Left lobe of liver (tissue), 2 donors: ENCODE data around the gene YES1. TPM values are rescaled to one million over a fixed set of nuclear protein-coding genes. Genes with fewer than 3 reads are reported as not detected.
A peak's percentile ranks its signal among the peaks of the same experiment; 100 is the strongest.
"Not testable (repeated sequence)": the region's sequence is repeated elsewhere in the genome, so short reads cannot be mapped to it uniquely, and the experiment has no call there.

Experiments
- ATAC-seq: fragments of 200-7000 bp; cut with Tn5 transposase; one replicate; pipeline ENCODE4 v1.9.1; 2020; ENCODE audit warnings: mild to moderate bottlenecking, moderate library complexity
- DNase-seq: peaks from one replicate; pipeline ENCODE4 v3.0.0-alpha.2; 2020; ENCODE audit warnings: low spot score
- total RNA-seq: library from RNA; stranded (reverse); gene quantifications from one replicate; pipeline ENCODE4 v1.2.1, GENCODE V29; 2021
- donor health status: DM: no; HTN: no; CAD: no; lungs with moderate emphysema.
- donor health status: DM: no; HTN: yes; CAD: no.

The YES1 gene
- total RNA-seq, 1 donor from 2014 or later: 31.1 TPM

- ATAC-seq: peak; percentile 53
Observed at GRCh38 chr18:730692-731091, 81.3 kb downstream of the YES1 start.

DNA sequence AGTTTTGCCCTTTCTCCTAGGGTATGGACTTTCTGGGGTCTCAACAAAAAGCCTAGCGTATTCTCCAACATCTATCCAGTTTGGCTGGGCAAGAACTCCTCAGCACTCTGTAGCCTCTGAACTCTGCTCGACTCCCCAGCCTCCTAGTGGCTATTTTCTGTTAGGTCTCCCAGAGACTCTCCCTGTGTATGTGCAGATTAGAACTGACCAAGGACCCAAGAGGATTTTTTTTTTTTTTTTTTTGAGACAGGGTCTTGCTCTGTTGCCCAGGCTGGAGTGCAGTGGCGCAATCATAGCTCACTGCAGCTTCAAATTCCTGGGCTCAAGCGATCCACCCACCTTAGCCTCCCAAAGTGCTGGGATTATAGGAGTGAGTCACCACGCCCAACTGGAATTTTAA is 81.9 kb downstream of the YES1 start:
- ATAC-seq: peak; percentile 62
- not testable (repeated sequence) for DNase-seq

More at GRCh38 chr18:730692-731091, 81.3 kb downstream of the YES1 start:
- DNase-seq: no peak

- no peak for DNase-seq
- no peak for ATAC-seq
Observed at GRCh38 chr18:725646-726045, 86.4 kb downstream of the YES1 start.

- DNase-seq: no peak
- ATAC-seq: no peak
Observed at GRCh38 chr18:723541-724080, 88.4 kb downstream of the YES1 start.

- DNase-seq: no peak
- ATAC-seq: peak; percentile 10
Observed at GRCh38 chr18:717003-717402, 95.0 kb downstream of the YES1 start.

- DNase-seq (no peak), ATAC-seq (no peak)
Observed at GRCh38 chr18:715626-716025, 96.4 kb downstream of the YES1 start.

DNA sequence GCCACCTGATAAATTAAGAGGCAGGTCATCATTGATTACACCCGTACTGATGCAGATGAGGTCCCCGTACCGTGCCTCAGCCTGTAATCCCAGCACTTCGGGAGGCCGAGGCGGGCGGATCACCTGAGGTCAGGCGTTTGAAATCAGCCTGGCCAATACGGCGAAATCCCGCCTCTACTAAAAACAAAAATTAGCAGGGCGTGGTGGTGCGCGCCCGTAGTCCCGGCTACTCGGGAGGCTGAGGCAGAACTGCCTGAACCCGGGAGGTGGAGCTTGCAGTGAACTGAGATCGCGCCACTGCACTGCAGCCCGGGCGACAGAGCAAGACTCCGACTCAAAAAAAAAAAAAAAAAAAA is 98.9 kb downstream of the YES1 start:
- ATAC-seq (no peak), DNase-seq (no peak)

DNA sequence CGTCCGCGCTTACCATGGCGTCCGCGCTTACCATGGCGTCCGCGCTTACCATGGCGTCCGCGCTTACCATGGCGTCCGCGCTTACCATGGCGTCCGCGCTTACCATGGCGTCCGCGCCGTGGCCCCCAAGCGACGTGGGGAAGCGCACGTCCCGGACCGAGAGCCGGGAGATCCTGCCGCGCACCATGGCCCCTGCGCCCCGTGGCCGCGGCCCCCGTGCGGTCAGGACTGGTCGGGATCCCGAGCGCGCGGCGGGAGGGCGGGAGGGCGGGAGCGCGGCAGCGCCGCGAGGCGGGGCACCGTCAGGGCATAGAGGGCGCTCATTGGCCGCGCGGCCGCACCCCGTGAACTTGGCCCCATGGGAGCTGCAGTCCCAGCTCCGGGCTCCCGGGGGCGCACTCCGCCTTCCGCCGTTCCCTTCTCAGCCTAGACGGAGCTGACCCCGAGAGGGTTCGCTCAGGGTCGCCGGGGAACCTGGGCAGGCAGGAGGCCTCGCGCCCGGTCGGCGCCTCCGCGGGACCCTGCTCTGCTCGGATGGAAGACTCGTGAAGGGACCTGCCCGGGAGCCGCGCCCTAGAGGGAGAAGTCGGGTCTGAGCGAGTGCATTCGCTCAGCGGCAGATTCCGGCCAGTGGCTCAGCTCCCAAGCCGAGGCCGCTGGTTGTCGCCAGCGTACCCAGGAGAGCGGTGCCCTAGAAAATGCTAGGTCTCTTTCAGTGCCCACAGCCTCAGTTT is 99.5 kb downstream of the YES1 start, which contains the start of gene ENOSF1:
Gene ENOSF1 (minus strand): TSS at position 230 of the 734 bp plus-strand sequence. CDS start 43 bp downstream, at position 187.
- DNase-seq (peak; percentile 92), ATAC-seq (peak; percentile 93)

DNA sequence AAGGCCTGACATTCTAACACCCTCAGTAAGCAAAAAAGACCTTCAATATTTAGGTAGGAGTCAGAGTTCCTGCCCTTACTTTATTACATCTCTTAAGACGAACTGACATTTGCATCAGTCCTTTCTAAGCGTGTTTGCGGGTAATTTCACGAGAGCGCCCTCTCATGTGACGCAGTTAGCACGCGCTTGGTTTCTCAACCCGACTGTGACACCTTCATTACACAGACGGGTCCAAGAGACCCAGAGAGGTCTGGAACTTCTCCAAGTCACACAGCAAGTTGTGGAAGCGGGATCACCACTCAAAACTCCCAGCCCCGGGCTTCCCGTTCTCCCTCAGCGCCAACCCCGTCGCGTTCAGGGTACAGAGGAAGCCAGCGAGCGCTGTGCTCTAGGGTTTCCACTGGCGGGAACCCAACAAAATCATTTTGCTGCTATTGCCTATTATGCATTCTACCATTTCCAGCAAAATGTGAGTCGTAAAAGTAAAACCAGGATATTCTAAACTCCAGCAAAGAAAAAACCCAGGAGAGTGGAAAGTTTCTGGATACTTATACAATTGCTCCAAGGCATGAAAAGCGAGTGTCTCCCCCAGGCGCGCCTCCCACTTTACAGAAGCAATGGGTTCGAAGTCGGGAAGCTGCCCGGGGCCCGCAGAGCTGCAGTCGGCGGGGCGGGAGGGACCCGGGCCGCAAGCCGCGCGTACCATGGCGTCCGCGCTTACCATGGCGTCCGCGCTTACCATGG is 100.2 kb downstream of the YES1 start:
- ATAC-seq (peak; percentile 64), DNase-seq (peak; percentile 91)

- DNase-seq: no peak
- ATAC-seq: no peak
Observed at GRCh38 chr18:711310-711656, 100.8 kb downstream of the YES1 start.

- no peak for ATAC-seq
- no peak for DNase-seq
Observed at GRCh38 chr18:710418-711300, 101.4 kb downstream of the YES1 start.

DNA sequence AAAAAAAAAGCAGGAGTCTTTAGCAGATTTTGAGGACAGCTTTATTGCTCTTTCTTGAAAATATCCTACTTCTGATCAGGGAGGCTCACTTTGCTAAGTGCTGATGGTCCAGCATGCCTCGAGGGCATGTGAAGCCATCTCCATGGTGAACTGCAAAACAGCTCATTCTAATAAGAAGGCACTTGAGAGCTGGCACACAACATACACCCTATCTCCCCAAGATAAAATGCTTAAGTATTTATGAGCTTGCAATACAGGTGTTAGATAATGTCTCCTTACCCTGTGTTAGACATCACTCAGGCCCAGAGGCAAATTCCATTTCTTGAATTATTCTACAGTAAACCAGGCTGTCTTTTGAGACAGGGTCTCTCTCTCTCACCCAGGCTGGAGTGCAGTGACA is 102.3 kb downstream of the YES1 start:
- DNase-seq: no peak
- ATAC-seq: no peak

GRCh38 chr18:708096-708495 is 103.9 kb downstream of the YES1 start:
- ATAC-seq (no peak), DNase-seq (peak; percentile 26)

DNA sequence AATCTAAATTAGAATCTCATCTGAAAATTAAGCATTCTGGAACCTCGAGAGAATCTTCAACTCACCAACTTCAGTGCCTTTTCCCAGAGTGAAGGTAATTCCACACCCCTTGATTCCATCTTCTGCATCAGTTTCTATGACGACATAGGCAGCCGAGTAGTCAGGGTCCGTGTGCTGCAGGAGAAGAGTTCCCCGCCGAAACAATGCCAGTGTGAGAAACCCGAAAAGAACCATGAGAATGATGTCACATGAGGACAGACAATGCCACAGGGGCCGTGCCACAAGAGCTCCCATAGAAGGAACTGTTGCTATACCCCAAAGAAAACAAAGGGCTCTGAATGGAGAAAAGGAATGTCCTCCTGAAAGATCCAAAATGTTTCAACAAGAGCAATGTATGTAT is 105.6 kb downstream of the YES1 start:
- DNase-seq: peak; percentile 8
- ATAC-seq: no peak

DNA sequence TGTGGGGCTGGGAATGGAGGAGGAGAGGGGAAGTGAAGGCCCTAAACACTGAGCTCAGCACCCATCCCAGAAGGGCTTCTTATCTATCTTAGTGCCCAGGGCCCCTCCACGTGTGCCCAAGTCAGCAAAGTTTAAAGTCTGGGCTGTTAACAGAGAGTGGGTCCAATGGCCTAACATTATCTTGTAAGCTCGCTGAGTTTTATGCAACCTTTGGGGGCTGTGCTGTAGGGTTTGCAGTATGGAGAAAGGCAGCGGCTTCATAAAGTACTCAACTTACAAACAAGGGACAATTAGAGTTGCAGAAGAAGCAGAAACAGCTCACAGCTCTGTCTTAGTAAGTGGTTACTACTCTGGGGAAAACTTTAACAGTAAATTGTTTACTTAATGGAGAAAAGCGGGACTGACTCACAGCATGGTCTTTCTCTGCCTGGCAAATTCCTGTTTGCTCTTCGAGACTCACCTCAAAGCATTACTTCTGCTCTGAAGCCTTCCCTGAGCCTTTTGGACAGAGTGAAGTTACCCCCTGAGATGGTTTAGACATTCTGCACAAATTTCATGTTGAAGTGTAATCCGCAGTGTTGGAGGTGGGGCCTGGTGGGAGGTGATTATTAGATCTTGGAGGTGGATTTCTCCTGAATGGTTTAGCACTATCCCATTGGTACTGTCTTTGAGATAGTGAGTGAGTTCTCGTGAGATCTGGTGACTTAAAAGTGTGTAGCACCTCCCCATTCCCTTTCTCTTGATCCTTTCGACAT is 108.7 kb downstream of the YES1 start:
- DNase-seq (peak; percentile 10), ATAC-seq (peak; percentile 13)

GRCh38 chr18:697800-698199 is 114.2 kb downstream of the YES1 start:
- ATAC-seq (no peak), DNase-seq (no peak)

DNA sequence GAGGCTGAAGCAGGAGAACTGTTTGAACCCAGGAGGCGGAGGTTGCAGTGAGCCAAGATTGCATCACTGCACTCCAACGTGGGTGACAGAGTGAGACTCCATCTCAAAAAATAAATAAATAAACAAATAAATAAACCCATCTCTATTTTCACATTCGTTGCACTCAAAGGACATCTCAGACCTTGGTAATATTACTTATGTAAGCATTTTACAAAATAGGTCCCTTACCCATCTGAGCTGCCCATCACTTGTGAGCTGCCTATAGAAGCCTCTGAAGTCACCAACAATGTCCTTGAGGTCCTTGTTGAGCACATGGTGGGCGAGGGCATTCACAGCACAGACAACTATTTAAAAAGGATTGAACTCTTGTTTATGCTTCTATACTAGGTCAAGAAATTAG is 115.0 kb downstream of the YES1 start:
- no peak for ATAC-seq
- DNase-seq: no peak

GRCh38 chr18:693466-694187 is 118.4 kb downstream of the YES1 start:
- ATAC-seq (no peak), DNase-seq (no peak)

GRCh38 chr18:692824-693223 is 119.2 kb downstream of the YES1 start:
- DNase-seq (no peak), ATAC-seq (no peak)

GRCh38 chr18:688323-688722 is 123.7 kb downstream of the YES1 start:
- DNase-seq: no peak
- peak; percentile 11 for ATAC-seq
